ENCODE data around the gene PLXNB3.
"Not testable (repeated sequence)": the region's sequence is repeated elsewhere in the genome, so short reads cannot be mapped to it uniquely, and the experiment has no call there.

Gene PLXNB3

GRCh38 chrX:153763989-153764755 is at the start of gene PLXNB3:
Gene PLXNB3, plus strand, starts transcription at chrX:153764249. Its CDS starts 1,287 bp downstream, at chrX:153765536.
- peak; percentile 78 to 82 for DNase-seq

GRCh38 chrX:153714256-153714655 is 49.8 kb upstream of the PLXNB3 start:
- no peak for DNase-seq

GRCh38 chrX:153717445-153717844 is 46.6 kb upstream of the PLXNB3 start:
- no peak for DNase-seq

GRCh38 chrX:153719238-153719637 is 44.8 kb upstream of the PLXNB3 start:
- no peak for DNase-seq

GRCh38 chrX:153719701-153720100 is 44.3 kb upstream of the PLXNB3 start:
- no peak for DNase-seq

GRCh38 chrX:153722704-153723350 is 41.2 kb upstream of the PLXNB3 start:
- no peak for DNase-seq

- DNase-seq = peak; percentile 68 to 69
Observed at GRCh38 chrX:153723351-153724251, 40.4 kb upstream of the PLXNB3 start.

- DNase-seq = peak; percentile 86 to 87
Observed at GRCh38 chrX:153724252-153725038, 39.6 kb upstream of the PLXNB3 start, which contains the start of the genes ABCD1 and BCAP31. Gene ABCD1, plus strand, starts transcription at chrX:153724856. Its CDS starts 411 bp downstream, at chrX:153725267. Gene BCAP31, minus strand, starts transcription at chrX:153724387. Its CDS starts 1,143 bp downstream, at chrX:153723244.

- DNase-seq = no peak
Observed at GRCh38 chrX:153725039-153725831, 38.8 kb upstream of the PLXNB3 start.

- no peak for DNase-seq
Observed at GRCh38 chrX:153725832-153726285, 38.2 kb upstream of the PLXNB3 start.

GRCh38 chrX:153726286-153727122 is 37.5 kb upstream of the PLXNB3 start:
- DNase-seq = peak; percentile 40

- DNase-seq = no peak
Observed at GRCh38 chrX:153727123-153727931, 36.7 kb upstream of the PLXNB3 start.

GRCh38 chrX:153728095-153728494 is 36.0 kb upstream of the PLXNB3 start:
- no peak for DNase-seq

GRCh38 chrX:153728951-153729631 is 35.0 kb upstream of the PLXNB3 start:
- DNase-seq = no peak

- DNase-seq = not testable (repeated sequence)
Observed at GRCh38 chrX:153730115-153730514, 33.9 kb upstream of the PLXNB3 start.

- DNase-seq = no peak
Observed at GRCh38 chrX:153731117-153731844, 32.8 kb upstream of the PLXNB3 start.

GRCh38 chrX:153731845-153732215 is 32.2 kb upstream of the PLXNB3 start:
- DNase-seq = no peak

GRCh38 chrX:153732401-153732800 is 31.6 kb upstream of the PLXNB3 start:
- DNase-seq = no peak
